SKM-1 (cell line): ENCODE data around the gene EME2.
A peak's percentile ranks its signal among the peaks of the same experiment; 100 is the strongest.
"Not testable (repeated sequence)": the region's sequence is repeated elsewhere in the genome, so short reads cannot be mapped to it uniquely, and the experiment has no call there.

Source experiments
- DNase-seq: peaks from one replicate; lab custom pipeline; 2025; ENCODE audit not compliant: unreplicated experiment; lab: John Stamatoyannopoulos, UW

EME2 gene, protein sequence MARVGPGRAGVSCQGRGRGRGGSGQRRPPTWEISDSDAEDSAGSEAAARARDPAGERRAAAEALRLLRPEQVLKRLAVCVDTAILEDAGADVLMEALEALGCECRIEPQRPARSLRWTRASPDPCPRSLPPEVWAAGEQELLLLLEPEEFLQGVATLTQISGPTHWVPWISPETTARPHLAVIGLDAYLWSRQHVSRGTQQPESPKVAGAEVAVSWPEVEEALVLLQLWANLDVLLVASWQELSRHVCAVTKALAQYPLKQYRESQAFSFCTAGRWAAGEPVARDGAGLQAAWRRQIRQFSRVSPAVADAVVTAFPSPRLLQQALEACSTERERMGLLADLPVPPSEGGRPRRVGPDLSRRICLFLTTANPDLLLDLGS

DNA sequence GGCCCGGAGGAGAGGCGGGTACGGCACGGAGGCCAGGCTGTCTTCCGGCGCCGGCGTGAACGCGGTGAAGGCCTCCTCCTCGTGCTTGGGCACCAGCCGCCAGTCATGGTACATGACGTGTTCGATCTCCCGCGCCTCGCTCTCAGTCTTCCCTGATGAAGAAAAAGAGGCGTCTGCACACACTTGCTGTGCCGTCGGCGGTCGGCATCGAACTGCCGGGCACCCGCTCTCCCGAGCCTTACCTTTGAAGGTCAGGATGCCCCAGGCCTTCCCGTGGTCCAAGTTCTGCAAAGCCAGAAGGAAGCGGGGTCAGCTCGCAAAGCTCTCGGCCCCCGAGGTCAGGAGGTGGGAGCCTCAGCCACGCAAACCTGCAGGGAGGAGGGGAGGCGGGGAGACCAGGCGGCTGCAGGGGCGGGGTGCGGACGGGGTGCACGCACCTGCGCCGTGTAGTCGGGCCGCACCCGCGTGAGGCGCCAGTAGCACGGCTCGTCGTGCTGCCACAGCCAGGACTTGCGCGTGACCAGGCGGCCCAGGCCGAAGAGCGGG, at the start of gene EME2:
TSS of gene EME2 (plus strand) at position 449 of the 546 bp plus-strand sequence. CDS start 418 bp downstream, outside the sequence.
- no peak for DNase-seq

DNA sequence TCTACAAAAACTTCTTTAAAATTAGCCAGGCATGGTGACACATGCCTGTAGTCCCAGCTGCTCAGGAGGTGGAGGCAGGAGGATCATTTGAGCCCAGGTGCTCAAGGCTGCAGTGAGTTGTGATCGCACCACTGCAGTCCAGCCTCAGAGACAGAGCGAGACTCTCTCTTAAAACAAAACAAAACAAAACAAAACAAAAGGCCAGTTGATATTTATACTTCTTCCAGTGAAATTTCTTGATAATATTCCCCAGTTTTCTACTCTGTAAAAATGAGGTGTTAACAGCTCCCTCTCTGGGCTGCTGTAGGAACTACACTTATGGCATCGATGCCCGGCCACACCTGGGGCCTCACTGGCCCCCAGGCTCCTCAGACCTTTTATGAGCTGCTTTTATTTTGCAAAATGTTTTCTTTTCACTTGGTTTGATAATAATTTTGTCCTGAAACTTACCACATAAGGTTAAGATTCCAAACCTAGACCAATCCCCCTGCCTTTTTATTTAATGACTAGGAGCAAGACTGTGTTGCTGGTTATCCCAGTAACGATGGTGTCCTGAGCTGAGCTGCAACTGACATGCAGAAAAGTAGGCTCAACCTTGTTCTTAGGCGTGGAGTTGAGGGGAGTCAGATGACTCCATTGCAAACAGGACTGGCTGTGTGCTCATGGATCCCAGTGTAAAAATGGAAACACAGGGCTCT, 49.0 kb upstream of the EME2 start:
- DNase-seq: peak; percentile 22

DNA sequence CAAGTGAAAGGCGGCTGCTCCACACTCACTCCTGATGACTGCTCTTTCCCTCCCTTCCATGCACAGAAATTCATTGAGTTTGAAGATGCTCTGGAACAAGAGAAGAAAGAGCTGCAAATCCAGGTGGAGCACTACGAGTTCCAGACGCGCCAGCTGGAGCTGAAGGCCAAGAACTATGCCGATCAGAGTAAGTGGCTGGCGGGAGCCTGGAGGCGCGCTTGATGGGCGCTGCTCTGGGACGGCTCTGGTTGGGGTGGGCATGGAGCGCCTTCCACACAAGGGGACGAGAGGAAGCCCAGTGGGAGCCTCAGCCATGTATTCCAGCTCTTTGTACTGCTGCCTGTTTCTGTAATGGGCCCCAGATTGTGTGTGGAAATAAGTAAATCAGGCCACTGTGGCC, 48.1 kb upstream of the EME2 start:
- DNase-seq: no peak

DNA sequence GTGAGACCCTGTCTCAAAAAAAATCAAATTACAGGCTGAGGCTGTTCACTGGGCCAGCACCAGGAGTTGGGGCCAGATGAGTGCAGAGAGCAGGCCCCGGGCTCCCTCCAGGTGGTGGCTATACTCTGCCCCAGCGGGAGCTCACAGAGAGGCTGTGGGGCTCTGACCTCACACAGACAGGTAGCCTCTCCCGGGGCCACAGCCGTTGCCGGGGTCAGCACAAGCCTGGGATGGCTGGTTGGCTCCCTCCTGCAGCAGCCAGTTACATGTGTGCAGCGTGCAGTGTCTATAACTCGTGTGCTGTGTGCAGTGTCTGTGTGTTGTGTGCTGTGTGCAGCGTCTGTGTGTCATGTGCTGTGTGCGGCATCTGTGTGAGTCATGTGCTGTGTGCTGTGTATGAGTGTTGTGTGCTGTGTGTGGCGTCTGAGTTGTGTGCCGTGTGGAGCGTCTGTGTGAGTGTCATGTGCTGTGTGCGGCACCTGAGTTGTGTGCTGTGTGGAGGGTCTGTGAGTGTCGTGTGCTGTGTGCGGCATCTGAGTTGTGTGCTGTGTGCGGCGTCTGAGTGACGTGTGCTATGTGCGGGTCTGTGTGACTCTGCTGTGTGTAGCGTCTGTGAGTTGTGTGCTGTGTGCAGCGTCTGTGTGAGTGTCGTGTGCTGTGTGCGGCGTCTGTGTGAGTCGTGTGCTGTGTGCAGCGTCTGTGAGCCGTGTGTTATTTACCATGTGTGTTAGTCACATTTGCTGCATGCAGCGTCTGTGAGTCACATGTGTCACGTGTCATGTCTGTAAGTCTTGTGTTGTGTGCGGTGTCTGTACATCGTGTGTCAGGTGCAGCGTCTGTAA, 45.7 kb upstream of the EME2 start:
- DNase-seq: no peak

DNA sequence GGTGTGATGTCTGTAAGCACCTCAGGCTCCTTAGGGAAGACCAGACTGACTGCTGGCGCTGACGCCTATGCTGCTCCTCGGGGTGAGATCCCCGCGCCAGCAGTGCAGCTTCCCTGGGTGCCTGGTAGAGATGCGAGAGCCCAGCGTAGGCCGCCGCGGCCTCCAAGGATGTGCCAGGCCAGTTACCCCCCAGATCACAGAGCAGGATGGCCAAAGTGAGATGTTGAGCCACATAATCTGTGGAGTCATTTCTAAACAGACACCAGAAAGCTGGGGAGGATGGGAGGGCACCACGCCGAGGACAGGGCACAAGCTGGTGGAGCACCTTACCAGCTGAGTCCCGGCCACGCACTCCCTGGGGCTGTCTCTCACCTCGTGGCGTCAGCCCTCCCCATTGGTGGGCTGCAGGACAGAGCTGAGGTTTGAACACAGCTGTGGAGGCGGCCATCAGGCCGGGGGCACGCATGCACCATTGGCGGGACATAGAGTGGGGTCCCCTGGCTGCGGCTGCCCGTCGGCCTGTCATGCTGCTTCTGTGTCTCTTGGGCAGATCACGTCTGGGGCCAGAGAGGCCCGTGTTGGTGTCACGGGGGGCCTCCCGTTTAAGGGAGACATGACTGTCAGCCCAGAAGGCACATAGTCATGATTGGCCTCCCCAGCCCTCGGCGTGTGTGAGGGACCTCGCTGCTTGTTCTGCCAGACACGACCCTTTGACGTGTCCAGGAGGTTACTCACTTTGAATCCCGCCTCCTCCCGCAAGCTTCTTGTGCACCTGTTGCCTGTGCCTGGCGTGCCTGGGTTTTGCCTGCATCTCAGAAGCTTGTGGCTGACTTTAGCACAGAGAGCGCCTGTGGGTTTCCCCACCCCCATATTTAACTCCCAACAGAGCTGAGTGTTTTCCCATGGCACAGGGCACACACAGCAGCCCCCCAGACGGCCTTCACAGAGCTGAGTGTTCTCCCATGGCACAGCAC, 44.7 kb upstream of the EME2 start:
- DNase-seq: no peak

DNA sequence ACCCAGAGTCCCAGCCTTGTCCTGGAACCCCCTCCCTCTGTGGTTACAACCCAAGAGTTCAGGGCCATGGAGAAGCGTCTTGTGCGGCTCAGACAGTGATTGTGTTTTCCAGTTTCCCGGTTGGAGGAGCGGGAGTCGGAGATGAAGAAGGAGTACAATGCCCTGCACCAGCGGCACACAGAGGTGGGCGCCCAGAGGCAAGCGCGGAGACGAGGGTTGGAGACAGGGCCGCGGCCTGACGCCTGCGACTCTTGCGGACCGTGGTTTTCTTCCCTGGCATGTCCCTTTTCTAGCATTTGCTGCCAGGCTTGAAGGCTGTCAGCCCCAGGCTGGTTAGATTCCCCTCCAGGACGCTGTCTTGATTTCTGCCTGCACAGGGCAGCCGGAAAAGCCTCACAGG, 43.6 kb upstream of the EME2 start:
- no peak for DNase-seq

DNA sequence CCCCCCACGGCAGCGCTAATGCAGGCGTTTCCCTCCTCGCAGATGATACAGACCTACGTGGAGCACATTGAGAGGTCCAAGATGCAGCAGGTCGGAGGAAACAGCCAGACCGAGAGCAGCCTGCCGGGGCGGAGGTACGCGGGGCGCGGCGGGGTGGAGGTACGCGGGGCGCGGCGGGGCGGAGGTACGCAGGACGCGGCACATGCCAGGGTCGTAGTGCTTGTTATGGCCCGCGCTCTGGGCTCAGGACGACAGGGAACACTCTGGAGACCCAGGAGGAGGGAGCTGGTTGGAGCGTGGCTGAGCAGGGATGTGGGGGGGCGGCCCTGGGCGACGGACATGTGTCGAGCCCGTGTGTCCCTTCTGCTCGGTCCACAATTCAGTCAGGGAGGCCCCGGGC, 43.2 kb upstream of the EME2 start:
- no peak for DNase-seq

DNA sequence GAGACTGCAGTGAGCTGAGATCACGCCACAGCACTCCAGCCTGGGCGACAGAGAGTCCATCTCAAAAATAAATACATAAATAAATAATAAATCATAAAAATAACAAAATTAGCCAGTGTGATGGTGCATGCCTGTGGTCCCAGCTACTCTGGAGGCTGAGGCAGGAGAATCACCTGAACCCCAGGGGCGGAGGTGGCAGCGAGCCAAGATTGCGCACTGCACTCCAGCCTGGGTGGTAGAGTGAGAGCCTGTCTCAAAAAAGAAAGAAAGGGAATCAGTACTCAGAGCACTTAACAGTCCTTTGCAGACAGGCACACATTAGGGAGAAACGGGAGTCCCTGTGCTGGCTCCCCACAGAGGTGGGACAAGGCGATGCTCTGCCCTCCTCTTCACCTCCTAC, 41.5 kb upstream of the EME2 start:
- DNase-seq: no peak

DNA sequence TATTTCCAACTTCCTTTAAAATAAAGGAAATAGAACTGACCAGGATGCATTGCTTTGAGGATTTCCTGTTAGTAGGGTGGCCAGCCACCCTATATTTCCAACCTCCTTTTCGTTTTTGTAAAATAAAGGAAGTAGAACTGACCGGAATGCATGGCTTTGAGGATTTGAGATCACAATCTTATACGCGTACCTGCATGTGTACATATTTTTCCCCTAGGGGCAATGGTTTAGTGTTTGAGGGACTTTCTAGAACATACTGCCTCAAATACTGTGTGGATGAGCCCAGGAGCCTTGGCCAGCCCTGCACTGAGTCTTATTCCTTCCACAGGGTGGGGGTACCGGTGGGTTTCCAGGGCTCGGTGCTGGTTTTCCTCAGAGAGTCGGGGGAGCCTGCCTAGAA, 41.0 kb upstream of the EME2 start:
- DNase-seq: no peak

DNA sequence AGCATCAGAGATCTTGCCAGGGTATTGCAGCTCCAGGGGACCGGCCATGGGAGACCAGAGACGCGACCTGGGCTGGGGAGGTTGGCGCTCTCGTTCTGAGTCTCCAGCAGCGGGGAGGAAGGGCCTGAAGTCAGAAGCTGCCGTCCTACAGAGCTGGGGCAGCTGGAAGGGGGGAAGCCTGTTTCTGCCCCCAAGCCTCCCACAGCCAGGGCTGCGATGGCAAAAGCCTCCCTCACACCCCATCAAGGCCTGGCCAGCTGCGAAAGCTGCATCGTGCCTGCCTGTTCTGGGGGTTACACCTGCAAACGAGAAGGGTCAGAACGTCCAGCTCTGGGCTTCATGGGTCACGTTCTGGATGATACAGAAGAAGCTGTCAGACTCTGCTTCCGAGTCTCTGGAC, 40.5 kb upstream of the EME2 start:
- DNase-seq: no peak

DNA sequence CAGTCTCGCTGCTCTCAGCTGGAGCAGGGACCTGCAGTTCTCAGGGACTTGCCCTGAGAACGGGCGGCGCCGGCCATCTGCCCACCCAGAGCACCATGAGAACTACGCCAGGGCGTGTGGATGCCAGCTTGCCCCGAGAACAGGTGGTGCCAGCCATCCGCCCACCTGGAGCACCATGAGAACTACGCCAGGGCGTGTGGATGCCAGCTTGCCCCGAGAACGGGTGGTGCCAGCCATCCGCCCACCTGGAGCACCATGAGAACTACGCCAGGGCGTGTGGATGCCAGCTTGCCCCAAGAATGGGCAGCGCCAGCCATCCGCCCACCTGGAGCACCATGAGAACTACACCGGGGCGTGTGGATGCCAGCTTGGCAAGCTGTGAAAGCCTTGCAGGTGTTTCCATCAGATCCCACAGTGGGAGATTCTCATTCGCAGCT, 40.0 kb upstream of the EME2 start:
- DNase-seq: not testable (repeated sequence)

DNA sequence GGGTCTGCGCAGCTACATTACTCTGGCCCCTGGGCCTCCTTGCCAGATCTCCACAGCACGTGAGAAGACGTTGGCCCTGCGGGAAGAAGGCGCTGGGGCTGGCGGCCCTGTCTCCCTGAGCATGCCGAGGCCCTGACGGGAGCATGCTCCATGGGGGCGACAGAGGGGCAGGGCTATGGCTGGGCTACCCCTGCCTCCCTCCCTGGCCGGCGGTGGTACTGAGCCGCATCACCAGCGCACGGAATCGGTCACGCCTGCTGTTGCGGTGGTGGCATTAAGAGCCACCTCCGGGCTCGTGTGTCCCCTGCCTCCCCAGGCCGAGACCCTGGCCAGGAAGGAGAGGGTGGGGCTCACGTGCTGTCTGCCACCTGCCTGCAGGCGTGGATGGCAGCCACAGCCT, 38.5 kb upstream of the EME2 start:
- no peak for DNase-seq

DNA sequence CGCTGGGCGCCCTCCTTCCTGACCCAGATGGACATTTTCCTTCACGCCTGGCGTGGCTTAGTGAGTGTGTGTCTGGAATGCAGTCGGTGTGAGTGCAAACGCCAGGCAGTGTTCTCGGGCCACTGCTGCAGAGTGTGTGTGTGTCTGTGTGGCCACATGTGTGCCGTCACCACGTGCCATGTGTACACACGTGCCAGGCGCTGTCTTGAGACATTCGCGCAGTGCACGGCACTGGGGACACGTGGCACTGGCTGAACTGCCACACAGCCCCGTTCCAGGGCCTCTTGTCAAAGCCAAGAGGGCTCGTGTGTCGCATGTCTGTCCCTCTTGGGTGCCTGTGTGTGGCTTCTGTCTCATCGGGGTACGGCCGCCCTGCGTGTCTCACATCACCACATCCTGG, 37.8 kb upstream of the EME2 start:
- DNase-seq: no peak

DNA sequence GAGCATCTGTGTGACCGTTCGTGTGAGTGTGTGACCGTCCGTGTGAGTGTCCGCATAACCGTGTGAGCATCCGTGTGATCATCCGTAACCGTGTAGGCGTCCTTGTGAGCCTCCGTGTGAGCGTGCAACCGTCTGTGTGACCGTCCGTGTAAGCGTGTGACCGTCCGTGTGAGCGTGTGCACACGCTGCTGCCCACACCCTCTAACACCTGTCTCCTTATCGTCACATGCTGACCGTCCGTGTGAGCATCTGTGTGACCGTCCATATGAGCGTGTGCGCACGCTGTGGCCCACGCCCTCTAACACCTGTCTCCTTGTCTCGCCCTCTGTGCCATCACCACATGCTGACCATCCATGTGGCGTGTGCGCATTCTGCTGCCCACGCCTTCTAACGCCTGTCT, 32.4 kb upstream of the EME2 start:
- DNase-seq: no peak

DNA sequence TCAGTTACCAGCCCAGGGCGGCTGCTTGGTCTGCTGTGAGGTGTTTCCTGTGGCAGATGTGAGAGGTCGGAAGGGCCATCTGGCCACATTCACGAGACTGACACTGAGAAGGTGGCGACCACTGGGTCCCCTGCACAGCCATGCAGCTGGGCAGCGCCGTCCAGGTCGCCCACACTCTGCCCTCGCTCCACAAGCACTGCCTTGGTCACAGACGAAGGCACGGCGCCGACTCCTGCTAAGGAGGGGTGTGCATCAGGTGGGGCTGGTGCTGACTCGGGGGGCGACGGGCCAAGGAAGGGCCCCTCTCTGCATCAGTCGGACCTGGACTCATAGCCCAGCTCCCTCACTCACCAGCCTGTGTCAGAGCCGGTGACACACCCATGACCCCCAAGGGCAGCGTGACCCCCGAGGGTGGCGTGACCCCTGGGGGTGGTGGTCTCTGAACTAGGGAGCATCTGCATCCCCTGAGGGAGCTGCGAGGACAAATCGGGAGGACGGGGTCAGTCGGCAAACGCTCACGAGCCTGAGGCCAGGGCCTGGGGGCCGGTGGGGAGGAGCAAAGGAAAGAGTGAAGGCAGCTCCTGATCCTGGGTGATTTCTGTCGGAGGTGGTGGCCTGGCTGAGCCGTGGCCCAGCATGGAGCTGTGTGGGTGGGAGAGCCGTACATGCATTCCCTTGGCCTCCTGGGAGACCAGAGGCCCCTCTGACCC, 31.7 kb upstream of the EME2 start:
- DNase-seq: no peak

DNA sequence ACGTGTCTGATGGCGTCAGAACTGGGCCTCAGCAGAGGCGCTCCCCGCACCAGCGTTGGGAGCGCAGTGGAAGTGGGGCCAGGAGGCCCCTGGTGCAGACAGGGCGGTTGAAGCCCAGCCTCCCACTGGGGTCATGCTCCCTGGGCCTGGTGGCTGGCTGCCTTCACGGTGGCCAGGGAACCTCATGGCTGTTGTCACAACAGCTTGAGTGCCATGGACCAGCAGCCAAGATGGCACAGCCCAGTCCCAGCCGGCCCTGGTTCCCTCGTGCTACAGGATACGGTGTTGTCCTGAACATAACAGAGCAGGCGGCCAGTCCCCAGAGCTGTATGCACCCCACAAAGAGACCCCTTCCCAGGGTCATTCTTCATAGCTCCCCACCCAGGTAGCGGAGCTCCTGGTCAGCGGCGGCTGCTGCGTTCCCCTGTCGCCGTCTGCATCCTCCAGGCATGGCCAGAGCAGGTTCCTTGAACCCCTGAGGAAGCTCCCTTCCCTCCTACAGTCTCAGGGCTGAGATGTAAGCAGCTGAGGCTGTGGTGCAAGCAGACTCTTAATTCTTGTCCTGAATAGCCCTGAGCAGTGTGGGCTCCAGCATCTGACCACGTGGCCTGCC, 31.0 kb upstream of the EME2 start:
- no peak for DNase-seq

DNA sequence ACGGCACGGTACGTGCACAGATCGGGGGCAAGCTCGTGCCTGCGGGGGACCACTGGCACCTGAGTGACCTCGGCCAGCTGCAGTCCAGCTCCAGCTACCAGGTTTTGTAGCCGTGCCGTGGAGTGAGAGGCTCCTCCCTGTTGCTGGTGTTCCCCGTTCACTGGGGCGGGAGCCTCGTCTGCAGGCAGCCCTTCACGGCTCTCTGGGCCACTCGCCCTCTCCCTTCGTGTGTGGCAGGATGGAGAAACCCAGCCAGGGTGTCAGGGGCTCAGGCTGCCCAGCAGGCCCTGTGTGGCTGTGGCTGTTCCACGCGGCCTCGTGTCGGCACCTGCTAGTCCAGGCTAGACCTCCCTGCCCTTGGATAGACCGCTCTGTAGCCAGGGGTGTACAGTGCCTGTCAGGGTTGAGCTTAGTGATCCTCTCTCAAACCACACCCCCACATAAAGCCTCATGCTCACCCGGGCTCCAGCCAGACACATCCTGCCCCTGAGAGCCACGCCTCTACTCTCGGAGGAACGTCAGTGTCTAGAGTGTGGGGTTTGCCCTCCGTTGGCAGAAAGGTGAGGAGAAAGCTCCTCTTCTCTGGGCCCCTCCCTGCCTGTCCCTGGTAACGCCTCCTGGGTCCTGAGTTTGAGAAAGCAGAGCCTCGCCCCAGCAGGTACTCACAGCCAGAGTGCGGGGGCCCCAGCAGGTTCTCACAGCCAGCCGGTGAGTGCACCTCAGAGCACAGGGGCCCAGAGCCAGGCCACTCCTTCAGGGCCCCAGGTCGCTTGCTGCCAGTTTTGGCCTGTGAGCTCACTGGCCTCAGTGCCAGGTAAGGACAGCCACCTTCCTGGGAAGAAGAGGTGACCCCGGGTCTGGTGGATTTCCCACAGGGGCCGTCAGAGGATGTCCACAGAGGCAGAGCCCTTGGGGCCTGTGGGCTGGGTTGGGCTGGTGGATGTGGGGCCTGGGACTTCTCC, 29.0 kb upstream of the EME2 start:
- no peak for DNase-seq

DNA sequence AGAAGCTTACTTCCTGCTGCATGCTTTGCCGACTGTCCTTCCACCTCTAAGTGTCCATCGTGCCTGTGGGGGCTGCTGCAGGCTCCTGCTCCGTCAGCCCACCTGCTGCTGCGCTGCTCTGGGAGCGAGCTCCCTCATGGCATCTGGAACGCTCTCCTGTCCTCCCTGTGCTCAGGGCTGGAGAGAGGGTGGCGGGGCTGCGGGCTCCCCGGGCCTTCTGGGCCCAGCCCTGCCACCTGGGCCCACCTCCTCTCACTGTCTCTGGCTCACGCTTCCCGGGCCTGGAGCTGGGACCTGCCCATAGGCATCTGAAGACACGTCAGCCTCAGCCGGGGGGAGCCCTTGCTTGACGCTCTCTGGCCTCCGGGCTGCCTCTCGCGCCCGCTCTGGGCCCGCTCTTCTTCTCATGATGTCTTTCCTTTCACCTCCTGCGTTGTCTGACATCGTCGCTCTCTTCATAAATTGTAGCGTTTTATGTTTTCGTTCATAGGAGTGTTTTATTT, 28.2 kb upstream of the EME2 start:
- DNase-seq: no peak
